GM23248 (cell line): ENCODE measurements around the gene KCTD20. TPM values are rescaled to one million over a fixed set of nuclear protein-coding genes. Genes with fewer than 3 reads are reported as not detected.

Experiments used
- DNase-seq: peaks from one replicate; pipeline ENCODE4 v3.0.0-alpha.2; 2015
- H2AFZ ChIP-seq: fragments of 200-600 bp; sonication (generic); 2 replicates; pipeline ENCODE4 v1.6.1; 2016; ENCODE audit warnings: antibody characterized with exemption
- H3F3A ChIP-seq: fragments of 200-600 bp; sonication (generic); 2 replicates; pipeline ENCODE4 v1.6.1; 2016; ENCODE audit warnings: mild to moderate bottlenecking, antibody characterized with exemption, mixed run types; ENCODE audit not compliant: insufficient read depth
- H3K27ac ChIP-seq: fragments of 200-600 bp; sonication (generic); 2 replicates; pipeline ENCODE4 v1.5.1; 2016; ENCODE audit warnings: mild to moderate bottlenecking
- H3K27me3 ChIP-seq: fragments of 200-600 bp; sonication (generic); replicated peaks from 2 replicates; pipeline ENCODE4 v1.6.1; 2016; ENCODE audit warnings: mild to moderate bottlenecking; ENCODE audit not compliant: insufficient read depth
- H3K36me3 ChIP-seq: fragments of 200-600 bp; sonication (generic); 2 replicates; pipeline ENCODE4 v1.6.1; 2016; ENCODE audit warnings: low read depth, mild to moderate bottlenecking
- H3K4me1 ChIP-seq: fragments of 200-600 bp; sonication (generic); 2 replicates; pipeline ENCODE4 v1.6.1; 2016; ENCODE audit warnings: mild to moderate bottlenecking; ENCODE audit not compliant: insufficient read depth
- H3K4me2 ChIP-seq: fragments of 200-600 bp; sonication (generic); one replicate; pipeline ENCODE4 v1.6.1; 2016; ENCODE audit warnings: mild to moderate bottlenecking; ENCODE audit not compliant: unreplicated experiment
- H3K4me3 ChIP-seq: fragments of 200-600 bp; sonication (generic); 2 replicates; pipeline ENCODE4 v1.5.1; 2016; ENCODE audit warnings: mild to moderate bottlenecking
- H3K79me2 ChIP-seq: fragments of 200-600 bp; sonication (generic); 2 replicates; pipeline ENCODE4 v1.6.1; 2016; ENCODE audit warnings: mild to moderate bottlenecking; ENCODE audit not compliant: insufficient read depth
- H3K9ac ChIP-seq: fragments of 200-600 bp; sonication (generic); 2 replicates; pipeline ENCODE4 v1.6.1; 2016; ENCODE audit warnings: mild to moderate bottlenecking
- H3K9me2 ChIP-seq: fragments of 200-600 bp; sonication (generic); 2 replicates; pipeline ENCODE4 v1.6.1; 2016; ENCODE audit warnings: mixed run types, mild to moderate bottlenecking, moderate library complexity; ENCODE audit not compliant: insufficient read depth
- H3K9me3 ChIP-seq: fragments of 200-600 bp; sonication (generic); one replicate; pipeline ENCODE4 v1.6.1; 2017; ENCODE audit warnings: low read depth
- H4K20me1 ChIP-seq: fragments of 200-600 bp; sonication (generic); 2 replicates; pipeline ENCODE4 v1.6.0; 2016; ENCODE audit not compliant: insufficient read depth
- EZH2 ChIP-seq: fragments of 200-600 bp; sonication (generic); IDR thresholded peaks from 2 replicates; pipeline ENCODE4 v1.6.1; 2018; ENCODE audit warnings: antibody characterized with exemption, mild to moderate bottlenecking; ENCODE audit not compliant: insufficient read depth, poor library complexity, severe bottlenecking
- EZH2phosphoT487 ChIP-seq: fragments of 200-600 bp; sonication (generic); IDR thresholded peaks from 2 replicates; pipeline ENCODE4 v1.6.1; 2018; ENCODE audit warnings: antibody characterized with exemption, moderate library complexity, mild to moderate bottlenecking, low read depth; ENCODE audit not compliant: insufficient read depth
- WGBS, 2 experiments: methylation state at CpG; one replicate each; pipeline ENCODE4 v1.1.6; 2015 to 2017; ENCODE audit warnings: low lambda C conversion rate in 2 of 2, low coverage in 1 of 2; ENCODE audit errors: missing lambda C conversion rate in 2 of 2; 5-methylcytosine and 5-hydroxymethylcytosine counted together
- in situ Hi-C: fragments of 300-500 bp; cut with MboI; formaldehyde crosslinking; loops from 2 replicates; pipeline ENCODE4 v1.15.0; 2020
- polyA plus RNA-seq: library from polyadenylated mRNA; unstranded; fragments of >200 nt; fragmentation: Nextera tagmentation; extraction: Ambion mirVana; gene quantifications from 2 replicates; pipeline ENCODE4 v1.2.1, GENCODE V29; 2016
- total RNA-seq: library from RNA; depleted of rRNA; stranded (reverse); fragments of >200 nt; shearing (Covaris generic); gene quantifications from 2 replicates; pipeline ENCODE4 v1.2.3, GENCODE V29; 2014

KCTD20 gene
- total and polyA plus RNA-seq, 2 experiments from 2014 or later = 52.7 to 120 TPM

GRCh38 chr6:36505744-36506534 lies 63.1 kb downstream of the KCTD20 start:
- Histone ChIP-seq H3K9ac (no peak overlapping the region), H3K4me2 (no peak overlapping the region), H3K79me2 (peaks cover 6% of the 10 kb centered on the region), H3K27ac (no peak overlapping the region), H3F3A (peaks cover 24% of the 10 kb centered on the region), H3K27me3 (no peaks in the 10 kb centered on the region), H3K4me1 (peaks cover 10% of the 10 kb centered on the region), H3K36me3 (peaks cover 29% of the 10 kb centered on the region; the same call in 1 of the 2 replicates), H3K9me2 (no peaks in the 10 kb centered on the region), H3K9me3 (no peaks in the 10 kb centered on the region), H2AFZ (no peak overlapping the region), H3K4me3 (no peak overlapping the region), H4K20me1 (no peaks in the 10 kb centered on the region)
- TF ChIP-seq EZH2phosphoT487 = no peak
- no peak for DNase-seq
- WGBS, 2 experiments = 87 to 92% methylated on average over 6 of the region's 6 CpGs
- in situ Hi-C loops = no loop called here

DNA sequence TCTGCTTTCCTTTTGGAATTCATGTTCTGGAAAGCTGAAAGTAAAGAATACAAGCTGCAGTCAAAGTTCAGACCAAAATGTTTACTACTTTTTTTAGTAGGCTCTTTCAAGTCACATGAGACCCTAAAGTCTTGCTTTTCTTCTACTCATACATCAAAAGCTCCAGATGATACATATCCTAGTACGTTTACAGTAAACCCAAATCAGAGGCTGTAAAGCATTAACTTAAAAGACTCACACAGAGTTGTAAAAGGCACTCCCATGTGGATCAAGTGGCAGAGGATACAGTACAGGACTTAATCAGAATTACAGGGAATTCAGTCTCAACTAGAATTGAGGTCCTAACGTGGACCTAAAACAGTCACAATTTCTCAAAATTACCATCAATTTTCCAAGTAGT lies 63.8 kb downstream of the KCTD20 start:
- H3K9ac ChIP-seq = no peak overlapping the region
- in situ Hi-C loops = no loop called here
- no peak overlapping the region for H2AFZ ChIP-seq
- H3K9me2 ChIP-seq = no peaks in the 10 kb centered on the region
- no peak overlapping the region for H3K4me3 ChIP-seq
- no peaks in the 10 kb centered on the region for H3K27me3 ChIP-seq
- H3K4me1 ChIP-seq = peaks cover 10% of the 10 kb centered on the region
- no peaks in the 10 kb centered on the region for H4K20me1 ChIP-seq
- peaks cover 5% of the 10 kb centered on the region for H3K79me2 ChIP-seq
- no peaks in the 10 kb centered on the region for H3K9me3 ChIP-seq
- H3F3A ChIP-seq = peaks cover 24% of the 10 kb centered on the region
- no peak overlapping the region for H3K27ac ChIP-seq
- no peak overlapping the region for H3K4me2 ChIP-seq
- no peak for DNase-seq
- 76 to 88% methylated on average over 2 of the region's 2 CpGs for WGBS, 2 experiments
- H3K36me3 ChIP-seq = peaks cover 29% of the 10 kb centered on the region; the same call in 1 of the 2 replicates
- TF ChIP-seq EZH2phosphoT487 = no peak
- TF ChIP-seq EZH2 = no peak

- no peaks in the 10 kb centered on the region; the same call in none of the 2 replicates for H3K79me2 ChIP-seq
- no peaks in the 10 kb centered on the region for H3K9me2 ChIP-seq
- 88 to 90% methylated on average over 10 of the region's 10 CpGs for WGBS, 2 experiments
- no peak for DNase-seq
- H4K20me1 ChIP-seq = no peaks in the 10 kb centered on the region
- H3K4me2 ChIP-seq = no peak overlapping the region
- peaks cover 22% of the 10 kb centered on the region; the same call in 1 of the 2 replicates for H3K36me3 ChIP-seq
- H3K9ac ChIP-seq = no peak overlapping the region
- TF ChIP-seq EZH2 (no peak), EZH2phosphoT487 (no peak)
- H3K4me1 ChIP-seq = peaks cover 10% of the 10 kb centered on the region
- no peak overlapping the region for H3K4me3 ChIP-seq
- in situ Hi-C loops = no loop called here
- no peak overlapping the region for H2AFZ ChIP-seq
- no peak overlapping the region for H3K27ac ChIP-seq
- no peaks in the 10 kb centered on the region for H3K9me3 ChIP-seq
- H3K27me3 ChIP-seq = no peaks in the 10 kb centered on the region
- H3F3A ChIP-seq = peaks cover 24% of the 10 kb centered on the region
These were observed 65.7 kb downstream of the KCTD20 start for GRCh38 chr6:36508532-36508931.

DNA sequence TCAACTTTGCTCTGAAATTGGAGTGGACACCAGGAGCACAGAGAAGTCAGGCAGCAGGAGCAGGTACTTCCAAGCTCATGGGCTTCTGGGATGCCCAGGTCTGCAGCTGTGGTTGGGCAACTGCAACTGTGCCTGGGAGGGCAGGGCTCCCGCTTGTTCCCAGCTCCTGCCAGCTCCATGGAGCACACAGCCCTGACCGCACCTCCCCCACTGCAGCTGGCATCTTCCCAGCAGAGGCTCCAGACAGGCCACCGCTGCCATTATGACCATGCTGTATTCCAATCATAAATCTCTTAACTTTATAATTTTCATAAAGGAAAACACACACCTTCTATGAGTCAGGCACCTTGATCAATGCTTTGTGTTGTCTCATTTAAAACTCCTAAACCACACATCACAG lies 67.6 kb downstream of the KCTD20 start:
- Histone ChIP-seq H3K79me2 (no peaks in the 10 kb centered on the region), H3K4me3 (no peak overlapping the region), H3K27ac (no peak overlapping the region), H3K4me1 (peaks cover 2% of the 10 kb centered on the region), H3K9me2 (no peaks in the 10 kb centered on the region), H3K36me3 (peaks cover 34% of the 10 kb centered on the region; the same call in 1 of the 2 replicates), H3F3A (peaks cover 20% of the 10 kb centered on the region), H2AFZ (no peak overlapping the region), H3K27me3 (no peaks in the 10 kb centered on the region), H3K9me3 (no peaks in the 10 kb centered on the region), H3K9ac (no peak overlapping the region), H3K4me2 (no peak overlapping the region), H4K20me1 (no peaks in the 10 kb centered on the region)
- in situ Hi-C loops = no loop called here
- TF ChIP-seq EZH2phosphoT487 (no peak), EZH2 (no peak)
- WGBS, 2 experiments = 96 to 100% methylated on average over 3 of the region's 3 CpGs
- DNase-seq = no peak
